OCI-M2 (cell line): ENCODE measurements around the gene ABLIM1.

Experiments
- DNase-seq: peaks from one replicate; lab custom pipeline; 2025; ENCODE audit not compliant: unreplicated experiment; lab: John Stamatoyannopoulos, UW

Gene ABLIM1

DNA sequence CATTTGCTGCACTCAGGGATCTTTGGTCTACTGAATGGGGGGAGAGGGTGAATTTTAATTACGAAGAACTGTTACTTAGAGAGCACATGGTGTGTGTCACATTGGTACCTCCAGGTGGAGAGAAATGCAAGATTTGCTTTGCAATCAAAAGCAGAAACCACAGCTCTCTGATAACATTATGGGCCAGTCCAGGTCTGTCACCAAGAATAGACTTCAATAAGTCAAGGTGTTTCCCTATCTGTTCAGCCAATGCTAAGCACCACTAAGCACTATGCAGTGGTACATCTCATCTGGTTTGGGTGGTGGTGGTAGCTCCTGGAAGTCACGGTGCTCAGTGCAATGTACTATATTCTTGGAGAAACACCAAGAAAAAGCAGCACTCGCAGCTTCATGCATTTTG is 134.2 kb downstream of the ABLIM1 start:
- DNase-seq, result no peak

DNA sequence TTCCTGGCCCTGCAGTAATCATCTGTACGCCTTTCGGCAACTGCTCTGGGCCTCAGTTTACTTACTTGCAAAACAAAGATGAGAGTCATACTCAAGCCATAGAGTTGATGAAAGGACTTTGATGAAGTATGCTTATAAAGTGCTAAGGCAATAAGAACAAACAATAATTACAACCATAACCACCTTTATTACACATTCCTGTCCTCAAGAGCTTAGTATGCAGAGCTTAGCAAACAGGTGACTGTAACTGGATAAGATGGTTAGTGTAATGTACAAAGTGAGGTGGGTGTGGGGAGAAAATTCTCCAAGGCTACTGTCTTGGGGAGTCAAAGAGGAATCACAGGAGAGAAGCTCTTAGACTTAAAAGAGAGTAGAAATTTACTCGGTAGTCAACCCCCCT is 136.8 kb downstream of the ABLIM1 start:
- no peak for DNase-seq

DNA sequence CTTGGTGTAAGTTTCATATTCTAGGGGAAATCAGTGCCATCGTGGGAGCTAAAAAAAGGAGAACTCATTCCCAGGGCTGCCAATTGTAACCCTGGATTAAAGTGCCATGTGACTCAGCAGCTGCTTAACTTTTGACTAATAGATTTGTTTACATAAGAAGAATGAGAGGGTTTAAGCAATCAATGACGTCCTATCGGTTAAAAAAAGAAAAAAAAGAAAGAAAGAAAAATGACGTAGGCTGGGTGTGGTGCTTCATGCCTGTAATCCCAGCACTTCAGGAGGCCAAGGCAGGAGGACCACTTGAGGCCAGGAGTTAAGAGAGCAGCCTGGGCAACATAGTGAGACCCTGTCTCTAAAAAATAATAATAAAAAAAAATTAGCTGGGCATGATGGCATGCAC is 137.6 kb downstream of the ABLIM1 start:
- DNase-seq, result no peak

DNA sequence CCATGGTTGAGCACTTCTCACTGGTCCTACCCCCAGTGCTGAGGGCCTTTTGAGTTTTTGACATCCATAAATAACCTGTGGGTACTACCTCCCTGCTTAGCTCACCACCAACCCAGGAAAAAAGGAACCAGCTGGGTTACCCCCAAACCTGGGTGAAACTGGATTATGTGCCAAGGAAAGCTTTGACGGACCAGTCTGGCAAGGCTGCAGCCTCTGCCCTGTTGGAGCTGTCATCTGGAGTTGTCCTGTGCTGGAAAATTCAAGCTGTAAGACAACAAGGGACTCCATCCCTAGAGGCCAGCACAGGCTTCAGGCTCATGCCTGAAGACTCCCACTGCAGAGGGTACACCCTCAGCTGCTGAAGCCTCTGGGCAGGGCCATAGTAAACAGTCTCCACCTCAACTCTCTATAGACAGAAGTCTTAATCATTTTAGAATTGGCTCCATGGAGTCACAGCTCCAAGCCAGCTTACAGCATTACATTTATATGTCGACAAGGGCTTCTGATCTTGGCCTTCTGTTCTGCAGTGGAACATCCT is 138.2 kb downstream of the ABLIM1 start:
- no peak for DNase-seq

DNA sequence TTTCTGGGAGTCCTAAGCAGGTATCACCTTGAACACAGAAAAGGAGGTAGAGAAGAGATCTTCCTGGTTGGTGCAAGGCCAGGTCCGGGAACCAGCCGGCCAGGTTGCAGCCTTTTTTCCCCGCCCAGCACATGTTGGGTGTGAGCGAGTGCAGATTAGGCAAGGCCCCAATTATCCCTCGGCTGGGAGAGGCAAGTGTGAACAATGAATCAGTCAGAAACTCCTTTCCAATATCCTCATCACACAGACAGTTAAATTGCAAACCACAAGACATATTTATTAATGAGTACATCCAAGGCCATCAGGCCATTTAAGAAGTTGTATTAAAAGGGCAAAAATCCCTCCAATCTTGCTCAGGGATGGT is 138.8 kb downstream of the ABLIM1 start:
- DNase-seq, result no peak

DNA sequence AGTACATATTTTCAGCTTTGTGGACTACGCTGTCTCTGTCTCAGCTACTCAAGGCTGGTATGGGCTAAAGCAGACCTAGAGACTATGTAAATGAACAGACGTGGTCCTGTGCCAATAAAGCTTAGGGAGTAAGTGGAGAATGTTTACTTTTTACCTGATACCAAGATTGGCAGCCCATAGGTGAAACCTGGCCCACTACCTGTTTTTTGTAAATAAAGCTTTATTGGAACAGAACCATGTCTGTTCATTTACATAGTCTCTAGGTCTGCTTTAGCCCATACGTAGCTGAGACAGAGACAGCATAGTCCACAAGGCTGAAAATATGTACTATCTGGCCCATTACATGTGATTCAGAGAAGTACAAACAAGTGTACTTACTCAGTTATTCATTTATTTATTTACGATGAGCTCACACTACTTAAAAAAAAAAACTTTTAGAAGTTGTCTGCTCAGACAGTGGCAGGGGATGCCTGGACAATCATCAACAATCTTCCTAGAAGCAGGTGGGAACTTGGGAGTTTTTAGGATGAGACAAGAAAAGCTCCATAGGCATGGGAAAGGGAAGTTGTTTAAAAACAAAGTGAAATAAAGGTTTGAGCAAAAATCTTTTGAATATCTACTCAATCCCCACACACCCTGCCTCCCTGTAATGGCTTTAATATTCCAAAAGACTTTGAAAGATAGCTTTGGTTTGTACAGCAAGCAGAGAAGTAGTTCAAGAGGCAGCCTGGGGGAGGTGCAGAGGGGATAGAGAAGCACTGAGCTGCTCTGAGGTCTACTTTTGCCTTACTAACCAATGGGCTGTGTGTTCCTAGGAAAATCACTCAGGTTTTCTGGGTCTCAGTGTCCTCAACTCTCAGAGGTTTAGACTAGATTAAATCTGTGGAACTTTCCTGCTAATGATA is 139.4 kb downstream of the ABLIM1 start:
- DNase-seq, result no peak

DNA sequence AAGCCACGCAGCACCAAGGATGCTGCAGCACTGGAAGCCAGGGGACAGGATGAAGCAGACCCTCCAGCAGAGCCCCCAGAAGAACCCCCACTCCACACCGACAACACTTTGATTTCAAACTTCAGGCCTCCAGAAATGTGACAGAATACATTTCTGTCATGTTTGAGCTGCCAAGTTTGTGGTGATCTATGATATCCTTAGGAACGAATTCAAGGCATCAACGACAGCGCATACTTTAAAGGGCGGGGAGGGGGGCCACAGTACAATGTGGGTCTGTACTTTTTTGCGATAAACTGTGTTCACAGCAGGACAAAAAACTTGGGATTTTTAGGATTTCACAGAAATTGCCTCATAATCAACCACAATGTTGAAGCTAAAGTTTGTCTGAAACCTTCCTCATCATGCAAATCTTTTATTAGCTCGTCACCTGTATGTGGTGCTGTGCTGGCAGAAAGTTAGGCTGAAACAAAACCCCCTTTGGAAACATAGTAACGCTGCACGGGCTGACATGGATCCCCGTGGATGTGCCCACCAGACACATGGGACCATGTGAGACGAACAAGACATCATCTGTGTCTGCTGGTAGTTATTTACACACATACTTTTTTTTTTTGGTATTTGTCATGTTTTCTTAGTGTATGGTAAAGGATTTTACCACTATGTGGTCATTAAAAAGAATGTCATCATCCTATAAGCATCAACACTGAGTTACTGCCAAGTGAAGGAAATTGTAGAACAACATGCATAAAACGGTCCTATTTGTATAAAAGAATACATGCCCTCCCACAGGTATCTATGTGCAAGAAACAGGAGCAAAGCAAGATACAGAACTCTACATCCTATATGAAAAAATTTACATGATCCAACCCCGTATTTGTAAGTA is 140.5 kb downstream of the ABLIM1 start:
- no peak for DNase-seq

DNA sequence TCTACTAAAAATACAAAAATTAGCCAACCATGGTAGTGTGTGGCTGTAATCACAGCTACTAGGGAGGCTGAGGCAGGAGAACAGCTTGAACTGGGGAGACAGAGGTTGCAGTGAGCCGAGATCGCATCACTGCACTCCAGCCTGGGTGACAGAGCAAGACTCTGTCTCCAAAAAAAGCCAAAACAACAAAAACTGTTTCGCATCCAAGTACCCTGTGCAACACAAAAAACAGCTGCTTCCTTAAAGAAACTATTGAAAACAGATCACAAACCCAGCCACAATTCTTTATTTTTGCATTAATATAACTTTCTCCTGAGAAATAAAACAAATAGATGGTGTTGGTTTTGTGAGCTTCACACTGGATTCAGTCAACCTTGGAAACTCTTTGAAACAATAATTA is 141.7 kb downstream of the ABLIM1 start:
- no peak for DNase-seq

DNA sequence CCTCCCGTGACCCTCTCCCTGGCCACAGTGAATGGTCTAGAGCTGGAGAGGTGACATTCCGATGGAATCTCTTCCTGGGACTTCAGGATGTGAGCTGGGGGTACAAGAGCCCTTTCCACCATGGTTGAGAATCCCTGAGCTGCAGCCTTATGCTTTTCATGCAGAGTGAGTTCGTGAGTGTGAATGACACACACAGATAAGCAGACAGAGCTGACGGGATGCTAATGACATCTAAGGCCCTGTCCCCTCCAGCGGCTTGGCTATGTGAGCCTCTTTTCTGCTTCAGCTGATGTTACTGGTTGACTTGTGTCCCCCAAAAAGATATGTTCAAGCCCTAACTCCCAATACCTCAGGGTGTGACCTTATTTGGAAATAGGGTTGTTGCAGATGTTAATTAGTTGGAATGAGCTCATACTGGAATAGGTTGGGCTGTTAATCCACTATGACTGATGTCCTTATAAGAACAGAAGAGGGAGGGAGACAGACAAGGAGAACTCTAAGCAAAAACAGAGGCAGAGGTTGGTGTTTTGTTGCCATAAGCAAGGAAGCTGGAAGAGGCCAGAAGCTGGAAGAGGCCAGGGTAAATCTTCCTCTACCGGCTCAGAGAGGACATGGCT is 142.7 kb downstream of the ABLIM1 start:
- no peak for DNase-seq

DNA sequence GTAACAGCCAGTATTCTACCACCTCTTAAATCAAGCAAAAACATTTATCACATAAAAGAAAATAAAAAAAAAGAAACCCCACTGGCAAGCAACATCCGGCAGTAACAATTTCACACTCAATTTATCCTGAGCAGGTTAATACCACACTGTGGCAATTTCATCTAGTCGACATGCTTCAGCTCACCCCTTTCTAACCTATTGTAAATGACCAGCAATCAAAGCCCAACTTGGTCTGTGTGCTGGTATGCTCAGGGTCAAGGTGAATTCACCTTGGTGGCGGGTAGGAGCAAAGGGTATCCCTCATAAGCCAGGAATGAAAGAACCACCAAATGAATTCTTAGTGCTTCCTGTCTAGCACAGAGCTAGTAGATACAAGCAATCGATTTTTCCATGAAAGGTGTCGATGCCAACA is 144.7 kb downstream of the ABLIM1 start:
- DNase-seq, result no peak

DNA sequence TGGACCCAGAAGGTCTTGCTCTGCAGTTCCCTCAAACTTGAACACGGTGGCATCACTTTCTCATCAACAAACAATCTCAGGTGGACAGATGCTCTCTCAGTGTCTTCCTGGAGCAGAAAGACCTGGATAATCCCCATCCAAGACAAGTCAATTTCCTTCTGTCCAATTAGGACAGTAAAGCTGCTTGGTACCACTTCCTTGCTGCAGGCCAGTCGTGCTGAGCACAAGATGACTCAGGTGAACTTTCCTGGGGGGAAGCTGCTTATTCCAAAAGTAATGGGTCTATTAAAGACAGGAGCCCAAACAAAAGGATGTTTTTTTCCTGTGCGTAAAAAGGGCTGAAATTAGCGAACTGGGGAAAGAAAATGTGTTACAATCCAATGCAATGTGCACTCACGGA is 146.2 kb downstream of the ABLIM1 start:
- DNase-seq, result no peak

DNA sequence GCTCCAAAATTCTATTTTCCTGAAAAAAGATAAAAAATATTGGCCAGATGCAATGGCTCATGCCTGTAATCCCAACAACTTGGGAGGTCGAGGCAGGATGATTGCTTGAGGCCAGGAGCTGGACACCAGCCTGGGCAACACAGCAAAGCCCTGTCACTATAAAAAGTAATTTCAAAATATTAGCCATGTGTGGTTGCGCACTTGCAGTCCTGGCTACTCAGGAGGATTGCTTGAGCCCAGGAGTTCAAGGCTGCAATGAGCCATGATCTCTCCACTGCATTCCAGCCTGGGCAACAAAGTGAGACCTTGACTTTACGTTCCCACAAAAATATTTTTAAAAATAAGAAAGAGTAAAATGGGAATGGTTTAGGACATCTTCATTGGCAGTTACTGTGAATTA is 149.7 kb downstream of the ABLIM1 start:
- no peak for DNase-seq

DNA sequence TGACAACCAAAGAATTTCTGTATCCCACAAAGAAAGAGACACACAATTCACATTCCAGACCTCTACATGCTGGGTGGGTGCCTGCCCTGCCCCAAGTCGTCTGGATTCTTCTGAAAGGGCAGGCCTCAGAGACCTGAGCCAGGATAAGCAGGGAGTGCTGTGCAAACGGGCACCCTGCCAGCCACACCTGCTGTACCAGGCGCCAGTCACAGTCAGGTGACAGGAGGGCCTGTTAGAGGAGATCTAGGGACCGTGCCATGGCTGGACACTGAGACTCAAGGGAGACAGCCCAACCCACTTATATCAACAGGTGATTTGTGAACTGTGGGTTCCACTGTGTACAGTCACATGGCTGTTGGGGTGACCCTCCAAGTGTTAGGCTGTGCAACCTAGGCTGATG is 150.6 kb downstream of the ABLIM1 start:
- DNase-seq, result no peak

DNA sequence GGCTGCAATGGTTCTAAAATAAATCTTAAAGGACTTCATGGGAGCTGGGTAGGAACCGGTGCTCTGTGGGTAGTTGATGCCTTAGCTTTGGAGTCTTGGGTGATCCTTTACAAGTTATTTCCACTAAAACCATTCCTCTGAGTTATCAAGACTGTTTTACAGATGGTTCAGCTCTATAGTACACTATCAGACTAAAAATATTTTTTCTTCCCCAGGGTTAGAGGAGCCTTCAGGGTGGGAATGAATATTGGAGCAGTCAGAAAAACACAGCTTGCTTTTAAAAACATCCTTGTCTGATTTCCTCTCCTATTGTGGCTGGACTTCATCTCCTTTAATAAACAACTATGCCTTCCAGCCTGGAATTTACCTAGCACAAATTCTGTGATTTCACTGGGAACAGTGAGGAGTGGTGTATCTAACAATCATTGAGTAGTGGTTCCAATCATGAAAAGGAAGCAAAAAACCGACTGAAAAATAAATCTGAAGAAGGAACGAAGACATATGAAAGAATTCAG is 151.1 kb downstream of the ABLIM1 start:
- no peak for DNase-seq

DNA sequence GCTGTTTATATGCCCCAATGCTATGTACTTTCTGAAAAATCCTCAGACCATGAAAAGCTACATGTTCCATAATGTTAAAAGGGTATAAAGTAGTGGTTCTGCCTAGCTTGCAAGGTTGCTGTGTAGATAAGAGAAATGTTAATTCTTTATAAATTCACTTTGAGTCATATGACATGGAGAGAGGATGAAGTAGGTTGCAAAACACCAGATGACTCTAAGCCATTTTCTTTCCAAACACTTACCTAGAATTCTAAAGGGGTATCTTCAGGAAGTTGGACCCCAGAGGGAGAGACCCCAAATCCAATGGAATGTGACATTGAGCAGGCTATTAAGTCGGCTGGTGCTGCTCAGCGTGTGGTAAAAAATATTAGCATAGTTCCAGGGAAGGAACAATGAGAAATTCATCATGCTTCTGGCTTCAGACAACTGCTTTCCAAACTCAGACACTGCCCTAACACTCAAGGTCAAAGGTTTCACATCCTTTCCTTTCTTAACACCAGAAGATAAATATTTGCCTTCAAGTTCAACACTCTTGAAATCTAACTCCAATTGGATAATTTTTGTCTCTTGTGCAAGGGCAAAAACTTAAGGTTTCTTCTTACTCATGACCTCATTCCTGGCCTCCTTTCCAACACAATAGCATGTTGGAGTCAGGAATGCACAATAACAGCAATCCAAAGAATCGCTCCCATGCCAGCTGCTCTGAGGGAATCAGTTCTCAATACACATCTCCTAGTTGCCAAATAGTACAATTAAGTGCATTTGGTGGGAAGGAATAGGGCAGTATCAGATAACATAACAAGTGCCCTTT is 153.1 kb downstream of the ABLIM1 start:
- no peak for DNase-seq

DNA sequence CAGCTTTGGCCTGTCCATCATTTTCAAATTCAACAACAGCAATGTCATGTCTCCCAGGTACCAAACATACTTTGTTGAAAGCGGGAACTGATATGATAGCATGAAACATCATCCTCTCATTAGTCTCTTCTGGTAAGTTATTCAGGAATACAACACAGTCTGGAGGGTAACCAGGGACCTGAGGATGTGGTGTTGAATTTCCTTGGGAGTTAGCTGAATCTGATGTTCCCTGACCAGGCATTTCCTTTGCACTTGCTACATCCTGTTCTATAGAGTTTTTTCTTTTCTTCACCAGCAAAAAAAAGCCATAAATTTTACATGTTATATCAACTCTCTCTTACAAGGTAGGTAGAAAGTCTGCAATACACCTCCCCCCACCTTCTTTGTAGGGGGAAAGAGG is 156.0 kb downstream of the ABLIM1 start:
- DNase-seq, result no peak

DNA sequence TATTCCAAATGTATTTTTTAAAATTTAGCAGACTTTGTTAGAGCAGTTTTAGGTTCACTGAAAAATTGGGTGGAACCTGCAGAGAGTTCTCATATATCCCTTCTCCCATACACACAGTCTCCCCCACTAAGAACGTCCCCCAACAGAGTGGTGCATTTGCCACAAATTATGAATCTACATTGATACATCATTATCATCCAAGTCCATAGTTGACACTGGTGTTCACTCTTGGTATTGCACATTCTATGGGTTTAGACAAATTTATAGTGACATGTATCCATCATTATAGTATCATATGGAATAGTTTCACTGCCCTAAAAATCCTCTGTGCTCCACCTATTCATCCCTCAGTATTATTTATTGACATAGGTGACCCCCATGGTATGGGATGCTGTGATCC is 156.4 kb downstream of the ABLIM1 start:
- no peak for DNase-seq

DNA sequence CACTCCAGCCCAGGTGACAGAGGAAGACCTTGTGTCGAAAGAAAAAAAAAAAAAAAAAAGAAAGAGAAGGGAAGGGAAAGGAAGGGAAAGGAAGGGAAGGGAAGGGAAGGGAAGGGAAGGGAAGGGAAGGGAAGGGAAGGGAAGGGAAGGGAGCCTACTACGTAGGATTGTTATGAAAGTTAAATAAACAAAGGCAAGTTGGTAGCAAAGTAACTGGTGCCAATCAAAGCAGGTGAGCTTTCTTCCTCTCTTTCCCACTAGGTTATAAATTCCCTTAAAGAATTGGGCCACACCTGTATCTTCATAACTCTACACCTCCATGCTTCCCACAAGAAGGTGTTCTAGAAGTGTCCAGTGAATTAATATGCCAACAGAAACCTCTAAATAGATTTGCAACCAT is 157.4 kb downstream of the ABLIM1 start:
- DNase-seq, result no peak

DNA sequence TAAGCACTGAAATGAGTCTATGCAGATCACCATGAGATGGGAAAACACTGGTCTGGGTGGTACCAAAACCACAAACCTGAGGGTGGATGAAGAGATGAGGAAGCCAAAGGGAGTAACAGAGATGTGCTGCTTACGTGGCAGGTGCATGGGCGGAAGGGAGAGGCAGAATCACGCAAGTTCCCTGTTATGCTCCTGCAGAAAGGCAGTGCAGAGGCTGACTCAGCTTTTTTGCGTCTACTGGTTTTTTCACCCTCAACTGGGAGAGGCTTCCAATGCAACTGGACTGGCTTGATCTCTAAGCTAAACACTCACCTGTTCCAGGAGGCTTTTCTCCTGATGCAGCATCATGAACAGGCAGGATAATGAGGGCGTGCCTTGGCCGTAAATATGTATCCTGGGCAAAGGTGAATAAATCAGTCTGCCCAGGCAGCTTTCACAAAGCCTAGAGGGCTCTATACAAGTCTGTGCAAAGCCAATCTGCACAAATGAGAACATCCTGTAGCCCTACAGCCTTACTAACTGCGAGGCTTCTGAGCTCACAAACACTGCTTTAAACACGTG is 158.4 kb downstream of the ABLIM1 start:
- DNase-seq, result no peak

DNA sequence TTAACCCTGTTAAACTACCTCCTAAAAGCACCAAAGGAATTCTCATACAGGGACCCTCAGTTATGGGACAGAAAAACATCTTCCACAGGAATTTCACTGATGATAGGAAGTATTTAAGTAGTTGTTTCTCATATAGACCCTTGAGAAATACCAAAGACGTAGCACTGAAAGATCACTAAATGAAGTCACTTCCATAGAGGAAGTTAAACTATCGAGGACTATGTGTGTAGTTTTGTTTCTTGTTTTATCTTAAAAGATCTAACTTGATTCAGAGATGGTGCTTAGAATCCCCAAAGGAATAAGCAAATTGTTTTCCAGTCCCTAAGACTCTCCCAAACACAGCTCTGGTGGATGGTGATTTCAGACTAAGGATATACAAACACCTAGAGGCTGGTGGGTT is 159.0 kb downstream of the ABLIM1 start:
- DNase-seq, result no peak
